ENCODE measurements around the gene SLC41A3. TPM values are rescaled to one million over a fixed set of nuclear protein-coding genes. Genes with fewer than 3 reads are reported as not detected.
"Not testable (repeated sequence)": the region's sequence is repeated elsewhere in the genome, so short reads cannot be mapped to it uniquely, and the experiment has no call there.

The SLC41A3 gene
- total RNA-seq, 1 donor from 2014 or later: 45.7 TPM

DNA sequence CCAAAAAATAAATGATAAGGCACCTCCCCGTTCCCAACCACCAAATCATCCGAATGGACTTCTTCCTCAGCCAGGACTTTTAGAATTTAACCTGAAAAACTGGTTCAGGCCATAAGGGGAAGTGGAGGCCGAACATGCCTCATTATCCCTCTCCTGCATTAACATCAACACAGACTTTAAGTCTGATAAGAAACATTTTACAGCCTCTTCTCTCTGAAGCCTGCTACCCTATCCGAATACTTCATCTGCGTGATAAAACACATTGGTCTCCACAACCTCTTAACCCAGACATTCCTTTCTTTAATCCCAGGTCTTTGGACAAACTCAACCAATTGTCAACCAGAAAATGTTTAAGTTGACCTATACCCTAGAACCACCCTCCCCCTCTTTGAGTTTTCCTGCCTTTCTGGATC lies 850 bp upstream of the SLC41A3 start:
- DNase-seq (ENCODE audit: extremely low read depth, low read depth, low spot score): no peak

DNA sequence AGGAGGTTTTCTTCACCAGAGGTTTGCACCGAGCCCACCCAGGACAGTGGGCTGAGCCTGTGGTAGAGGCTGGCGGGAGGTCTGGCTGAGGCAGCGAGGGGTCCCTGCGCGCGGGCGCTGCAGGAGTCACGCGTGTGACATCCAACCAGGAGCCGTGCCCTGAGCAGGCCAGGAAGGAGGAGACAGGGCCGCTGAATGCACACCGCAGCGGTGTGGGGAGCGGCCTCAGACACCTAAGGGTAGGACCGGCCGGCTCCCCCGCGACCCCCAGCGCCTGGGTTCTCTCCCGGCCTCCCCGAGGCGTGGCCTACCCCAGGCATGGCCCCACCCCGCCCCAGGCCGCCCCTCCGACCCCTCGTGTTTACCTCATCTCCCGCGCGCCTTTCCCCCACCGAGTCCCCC lies 412 bp downstream of the SLC41A3 start:
- no peak for DNase-seq (ENCODE audit: extremely low read depth, low read depth, low spot score)

DNA sequence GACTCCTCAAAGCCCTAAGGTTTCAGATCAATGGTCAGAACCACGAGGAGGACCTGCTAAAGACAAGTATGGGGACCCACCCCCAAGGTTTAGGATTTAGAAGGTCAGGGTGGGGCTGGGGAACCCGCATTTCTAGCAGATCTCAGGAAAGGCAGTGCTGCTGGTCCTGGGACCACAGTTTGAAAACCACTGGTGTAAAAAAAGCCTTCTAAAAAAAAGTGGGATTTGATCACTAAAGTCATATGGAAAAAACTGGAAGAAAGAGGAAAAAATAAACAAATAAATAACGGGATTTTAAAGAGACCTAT lies 832 bp downstream of the SLC41A3 start:
- DNase-seq (ENCODE audit: extremely low read depth, low read depth, low spot score): no peak

DNA sequence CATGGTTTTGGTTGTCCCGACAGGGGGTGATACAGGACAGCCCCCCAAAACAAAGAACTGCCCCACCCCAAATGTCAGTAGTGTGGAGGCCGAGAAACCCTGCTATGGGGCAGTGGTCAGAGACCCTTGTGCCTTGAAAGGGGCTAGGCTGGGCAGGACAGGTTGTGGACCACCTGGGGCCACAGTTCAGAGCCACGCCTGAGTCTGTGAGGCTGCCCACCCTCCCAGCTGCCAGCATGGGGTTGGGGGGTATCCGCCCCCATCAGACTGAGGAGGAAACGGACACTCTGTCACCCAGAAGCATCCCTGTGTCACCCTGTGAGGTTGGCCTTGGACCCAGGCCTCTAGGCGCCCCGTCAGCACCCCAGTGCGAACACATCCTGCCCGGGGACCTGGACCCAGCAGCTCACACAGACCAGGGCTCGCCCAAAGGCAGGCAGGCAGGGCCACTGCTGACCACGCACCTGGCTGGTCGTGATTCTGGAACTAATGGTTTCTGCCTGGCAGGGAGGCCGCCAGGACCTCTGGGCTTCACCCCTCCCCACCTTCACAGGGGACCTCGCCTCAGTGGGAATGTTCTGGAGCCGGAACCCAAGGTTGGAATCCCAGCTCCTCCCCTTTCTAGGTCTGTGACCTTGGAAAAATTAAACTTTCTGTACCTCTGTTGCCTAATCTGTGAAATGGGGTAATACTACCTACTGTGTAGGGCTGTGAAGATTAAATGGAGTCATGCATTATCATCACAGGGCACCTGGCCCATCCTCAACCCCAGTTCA lies 1.4 kb downstream of the SLC41A3 start:
- DNase-seq (ENCODE audit: extremely low read depth, low read depth, low spot score): no peak

DNA sequence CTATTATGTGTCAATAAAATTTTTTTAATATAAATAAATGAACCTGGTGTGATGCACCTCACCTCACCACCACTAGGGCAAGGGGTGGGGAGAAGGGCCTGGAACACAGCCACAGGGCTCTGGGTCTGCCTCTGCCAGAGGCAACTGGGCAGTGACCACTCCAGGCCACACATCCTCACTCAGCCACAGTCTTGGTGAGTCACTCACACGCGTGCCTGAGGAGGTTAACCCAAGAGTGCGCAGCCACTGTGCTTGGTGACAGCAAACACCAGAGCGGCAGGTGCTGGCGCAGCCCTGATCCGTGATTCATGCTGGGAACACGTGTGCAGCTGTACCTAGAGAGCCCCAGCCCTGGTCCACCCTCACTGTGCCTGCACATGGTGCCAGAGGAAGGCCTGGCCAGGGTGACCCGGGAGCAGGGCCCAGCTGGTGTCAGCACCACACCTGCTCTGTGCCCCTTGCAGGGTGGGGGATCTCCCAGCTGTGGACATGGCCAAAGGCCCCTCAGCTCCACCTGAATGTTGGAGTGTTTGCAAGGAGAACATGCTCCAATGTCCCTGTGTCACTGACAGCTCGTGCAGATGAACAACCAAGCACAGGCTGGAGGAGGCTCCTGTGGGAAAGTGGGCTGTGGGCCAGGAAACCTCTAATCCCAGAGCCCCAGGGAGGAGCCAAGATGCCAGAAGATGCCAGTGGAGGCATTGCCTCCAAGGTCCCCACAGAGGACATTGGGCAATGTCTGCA lies 2.1 kb downstream of the SLC41A3 start:
- DNase-seq (ENCODE audit: extremely low read depth, low read depth, low spot score): no peak

DNA sequence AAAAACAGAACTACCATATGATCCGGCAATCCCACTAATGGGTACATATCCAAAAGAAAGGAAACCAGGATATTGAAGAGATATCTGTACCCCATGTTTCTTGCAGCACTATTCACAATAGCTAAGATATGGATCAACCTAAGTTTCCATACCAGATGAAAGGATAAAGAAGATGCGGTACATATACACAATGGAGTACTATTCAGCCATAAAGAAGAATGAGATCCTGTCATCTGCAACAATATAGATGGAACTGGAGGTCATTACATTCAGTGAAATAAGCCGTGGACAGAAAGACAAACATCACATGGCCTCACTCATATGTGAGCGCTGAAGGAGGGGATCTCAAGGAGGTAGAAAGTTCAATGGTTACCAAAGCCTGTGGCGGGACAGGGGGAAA lies 3.0 kb downstream of the SLC41A3 start:
- DNase-seq (ENCODE audit: extremely low read depth, low read depth, low spot score): no peak

DNA sequence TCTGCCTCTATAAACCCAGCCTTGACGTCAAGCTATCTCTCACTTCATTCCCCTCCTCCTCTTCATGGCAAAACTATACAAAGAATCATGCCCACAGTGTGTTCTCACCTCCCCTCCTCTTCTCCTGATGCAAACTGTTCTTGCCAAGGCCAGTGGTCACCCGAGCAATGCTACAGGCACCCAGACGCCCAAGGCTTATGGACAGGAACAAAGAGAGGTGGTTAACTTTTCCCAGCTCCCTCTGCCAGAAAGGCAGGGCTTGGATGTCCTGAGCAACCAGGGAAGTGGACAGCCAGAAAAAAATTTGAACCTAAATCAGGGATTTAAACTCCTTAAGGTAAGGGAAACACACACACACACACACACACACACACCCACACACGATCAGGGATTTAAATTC lies 5.1 kb downstream of the SLC41A3 start:
- no peak for DNase-seq (ENCODE audit: extremely low read depth, low read depth, low spot score)

DNA sequence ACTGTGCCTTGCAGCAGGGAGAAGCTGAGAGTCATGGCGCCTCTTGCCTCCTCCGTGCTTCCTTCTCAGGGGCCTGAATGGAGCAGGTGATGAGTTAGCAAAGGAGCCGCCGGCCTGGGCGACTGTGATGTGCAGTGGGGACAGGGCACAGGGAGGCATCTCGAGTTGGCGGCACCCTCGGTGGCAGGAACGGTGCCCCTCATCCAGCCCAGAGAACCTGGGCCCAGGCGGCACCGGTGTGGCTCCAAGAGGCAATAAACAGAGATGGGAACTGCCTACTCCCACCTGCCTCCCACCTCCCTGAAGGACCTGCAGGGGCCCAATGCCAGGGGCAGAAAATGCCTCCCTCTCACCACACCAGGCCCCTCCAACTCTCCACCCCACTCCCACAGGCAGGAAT lies 6.2 kb downstream of the SLC41A3 start:
- no peak for DNase-seq (ENCODE audit: extremely low read depth, low read depth, low spot score)

DNA sequence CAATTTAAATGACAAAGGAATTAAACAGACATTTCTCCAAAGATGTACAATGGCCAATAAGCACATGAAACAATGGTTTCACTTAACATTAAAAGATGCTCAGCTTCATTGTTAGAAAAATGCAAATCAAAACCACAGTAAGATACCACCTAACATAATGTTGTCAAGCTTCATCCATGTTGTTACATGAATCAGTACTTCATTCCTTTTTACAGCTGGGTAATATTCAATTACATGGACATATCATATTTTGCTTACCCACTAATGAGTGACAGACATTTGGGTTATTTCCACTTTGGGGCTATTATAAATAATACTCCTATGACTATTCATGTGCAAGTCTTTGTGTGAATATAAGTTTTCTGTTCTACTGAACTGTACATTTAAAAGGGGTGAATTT lies 7.8 kb downstream of the SLC41A3 start:
- DNase-seq (ENCODE audit: extremely low read depth, low read depth, low spot score): no peak

DNA sequence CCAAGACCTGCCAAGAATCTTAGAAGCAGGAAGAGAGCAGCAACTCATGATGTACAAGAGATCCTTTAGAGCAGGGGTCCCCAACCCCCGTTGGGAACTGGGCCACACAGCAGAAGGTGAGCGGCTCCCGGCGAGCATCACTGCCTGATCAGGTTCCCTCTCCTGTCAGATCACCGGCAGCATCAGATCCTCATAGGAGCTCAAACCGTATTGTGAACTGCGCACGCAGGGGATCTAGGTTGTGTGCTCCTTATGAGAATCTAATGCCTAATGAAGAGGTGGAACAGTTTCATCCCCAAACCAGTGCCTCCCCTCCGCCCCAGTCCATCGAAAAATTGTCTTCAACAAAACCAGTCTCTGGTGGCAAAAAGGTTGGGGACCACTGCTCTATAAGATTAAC lies 13.8 kb downstream of the SLC41A3 start:
- DNase-seq (ENCODE audit: extremely low read depth, low read depth, low spot score): no peak

DNA sequence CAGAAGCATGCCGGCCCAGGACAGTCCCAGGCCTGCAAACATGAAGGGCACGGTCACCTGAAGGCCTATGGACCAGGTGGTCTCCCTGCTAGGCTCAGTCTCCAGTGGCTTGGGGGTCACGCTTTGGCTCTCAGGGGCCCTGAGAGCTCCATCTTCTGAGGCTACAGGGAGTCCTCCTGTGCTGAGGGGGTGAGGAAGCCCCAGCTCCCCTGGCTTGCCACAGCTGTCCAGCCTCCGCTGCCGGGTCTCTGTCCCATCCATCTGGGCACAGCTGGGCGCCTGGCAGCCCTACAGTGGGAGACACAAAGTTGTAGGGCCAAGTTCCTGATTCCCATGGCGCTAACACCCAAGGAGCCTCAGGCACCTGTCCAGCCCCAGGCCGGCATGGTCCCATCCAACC lies 16.0 kb downstream of the SLC41A3 start:
- no peak for DNase-seq (ENCODE audit: extremely low read depth, low read depth, low spot score)

DNA sequence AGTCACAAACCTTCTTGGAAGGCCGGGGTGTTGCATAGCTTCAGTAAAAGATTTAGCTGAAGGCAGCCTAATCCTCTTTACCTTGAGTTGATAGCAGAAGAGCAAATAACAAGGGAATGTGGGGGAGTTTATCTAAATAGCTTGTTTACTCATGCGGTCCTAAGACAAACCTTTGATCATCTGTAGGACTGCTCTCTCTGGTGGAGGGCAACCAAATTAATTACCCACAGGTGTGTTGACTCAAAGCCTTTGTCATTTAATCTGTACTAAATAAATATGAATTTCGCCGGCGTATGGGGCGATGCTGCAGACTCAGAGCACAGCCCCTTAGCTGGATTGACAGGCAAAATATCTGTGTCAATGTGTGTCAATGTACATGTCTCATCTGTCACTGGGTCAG lies 17.2 kb downstream of the SLC41A3 start:
- not testable (repeated sequence) for DNase-seq (ENCODE audit: extremely low read depth, low read depth, low spot score)

DNA sequence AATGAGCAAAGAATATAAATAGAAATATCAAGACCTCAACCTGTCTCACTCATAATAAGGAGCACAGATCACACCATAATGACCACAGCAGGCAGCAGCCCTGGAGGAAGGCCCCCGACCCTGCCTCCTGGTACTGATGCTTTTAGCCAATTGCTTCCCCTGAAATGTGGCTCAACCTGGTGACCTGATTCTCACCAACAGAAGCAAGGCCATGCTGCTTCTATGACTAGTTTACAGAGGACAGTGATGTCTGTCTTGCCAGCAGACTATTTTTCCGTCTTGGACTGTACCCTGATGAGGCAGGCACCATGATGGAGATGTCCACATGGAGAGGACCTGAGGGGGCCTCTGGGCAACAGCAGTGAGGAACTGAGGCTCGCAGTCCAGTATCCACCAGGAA lies 18.0 kb downstream of the SLC41A3 start:
- no peak for DNase-seq (ENCODE audit: extremely low read depth, low read depth, low spot score)

DNA sequence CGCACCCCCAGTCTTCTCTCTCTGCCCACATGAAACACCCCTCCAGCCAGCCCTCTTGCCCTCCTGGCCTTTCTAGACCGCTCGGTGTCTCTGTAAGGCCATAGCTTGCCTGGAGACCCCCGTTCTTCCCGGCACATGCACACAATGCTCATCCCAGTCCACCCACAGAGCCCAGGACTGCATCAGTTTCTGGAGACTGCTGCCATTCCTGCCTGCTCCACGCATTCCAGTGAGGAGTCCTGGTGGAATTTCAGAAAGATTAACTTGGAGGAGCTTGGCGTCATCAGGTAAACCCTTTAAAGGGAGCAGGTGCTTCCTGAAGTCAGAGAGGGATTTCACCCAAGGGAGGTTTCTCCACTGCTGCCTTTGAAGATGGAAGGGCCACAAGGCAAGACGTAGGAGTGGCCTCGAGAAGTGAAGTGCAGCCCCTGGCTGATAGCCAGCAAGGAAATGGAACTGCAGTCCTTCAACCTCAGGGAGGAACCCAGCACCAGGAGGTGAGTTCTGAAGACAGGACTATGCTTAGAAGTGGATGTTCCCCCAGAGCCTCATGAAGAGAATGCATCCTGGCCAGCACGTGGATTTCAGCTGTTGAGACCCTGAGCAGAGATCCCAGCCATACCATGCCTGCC lies 19.2 kb downstream of the SLC41A3 start:
- no peak for DNase-seq (ENCODE audit: extremely low read depth, low read depth, low spot score)

DNA sequence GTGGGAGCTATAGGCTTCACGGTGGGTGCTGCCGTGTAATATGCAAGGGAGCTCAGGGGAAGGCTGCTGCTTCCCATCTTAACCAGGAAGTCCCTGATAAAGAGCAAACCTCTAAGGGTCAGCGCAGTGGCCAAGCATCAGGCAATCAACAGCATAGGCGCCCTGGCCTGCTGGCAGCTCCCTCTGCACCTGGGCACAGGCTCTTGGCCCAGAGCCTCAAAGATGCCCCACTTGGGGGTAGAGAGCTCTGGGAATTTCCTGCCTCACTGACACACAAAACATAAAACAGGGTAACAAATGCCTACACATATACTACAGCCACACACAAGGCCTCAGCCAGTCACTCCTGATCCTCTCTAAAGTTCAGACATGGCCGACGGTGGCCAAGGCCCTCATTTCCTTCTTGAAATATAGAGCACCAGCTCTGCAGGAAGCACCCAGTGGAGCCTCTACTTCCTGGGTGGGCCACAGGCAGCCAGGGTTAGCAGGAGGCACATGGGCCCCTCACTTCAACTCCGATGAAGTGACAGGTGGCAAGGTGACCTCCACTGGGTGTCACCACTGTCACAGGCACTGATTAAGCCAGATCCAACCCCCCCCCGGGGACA lies 20.5 kb downstream of the SLC41A3 start:
- DNase-seq (ENCODE audit: extremely low read depth, low read depth, low spot score): no peak

DNA sequence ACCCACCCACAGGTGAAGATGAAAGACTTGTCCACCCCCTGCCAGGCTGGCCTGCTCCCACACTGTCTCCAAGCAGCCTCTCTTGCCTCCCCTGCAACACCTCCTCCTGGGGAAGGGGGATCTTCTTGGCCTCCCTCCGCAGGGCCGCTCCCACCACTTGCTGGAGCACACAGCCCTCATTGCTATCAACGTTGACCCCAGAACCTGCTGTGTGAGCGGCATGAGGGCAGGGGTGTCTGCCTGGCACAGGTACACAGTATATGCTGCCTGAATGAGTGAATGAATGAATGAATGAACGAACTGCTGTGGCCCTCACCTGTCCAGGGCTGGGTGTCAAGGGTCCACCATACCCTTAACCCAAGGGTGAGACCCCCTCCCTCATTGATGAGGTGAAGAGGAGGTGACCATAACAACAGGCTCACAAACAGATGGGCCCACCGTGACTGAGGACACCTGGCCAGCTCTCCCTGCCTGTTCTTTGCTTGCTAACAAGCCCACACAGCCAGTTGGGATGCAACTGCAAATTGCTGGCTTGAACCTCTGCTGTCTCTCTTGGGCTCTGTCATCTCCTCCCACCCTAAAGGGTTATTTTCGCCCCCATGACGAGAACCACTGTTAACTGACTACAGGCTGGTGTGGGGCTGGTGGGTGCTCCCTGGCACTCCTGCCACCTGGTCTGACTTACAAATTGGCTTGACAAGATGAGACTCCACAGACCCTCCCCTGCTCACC lies 22.5 kb downstream of the SLC41A3 start:
- no peak for DNase-seq (ENCODE audit: extremely low read depth, low read depth, low spot score)

DNA sequence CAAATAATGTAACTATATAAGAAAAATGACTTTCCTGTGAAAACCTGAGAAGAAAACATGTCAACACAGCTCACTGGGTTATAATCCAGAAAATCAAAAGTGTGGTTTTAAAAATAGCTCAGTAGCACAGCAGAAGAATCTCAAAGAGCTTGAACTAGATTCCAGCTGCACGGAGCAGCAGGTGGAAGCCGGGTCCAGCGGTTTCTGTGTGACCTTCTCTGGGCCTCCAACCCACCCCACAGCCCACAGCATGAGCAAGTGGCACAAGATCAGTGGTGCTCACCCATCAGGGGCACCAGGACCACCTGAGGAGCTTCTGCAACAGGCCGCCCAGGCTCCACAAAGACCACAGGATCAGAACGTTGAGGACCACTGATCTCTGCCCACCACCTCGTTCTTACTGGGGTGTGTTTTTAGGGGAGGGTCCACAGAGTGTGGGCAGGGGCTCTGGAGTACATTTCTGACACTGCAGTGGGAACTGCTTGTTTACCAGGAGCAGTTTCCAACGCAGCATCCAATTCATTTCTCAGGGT lies 23.2 kb downstream of the SLC41A3 start:
- no peak for DNase-seq (ENCODE audit: extremely low read depth, low read depth, low spot score)

DNA sequence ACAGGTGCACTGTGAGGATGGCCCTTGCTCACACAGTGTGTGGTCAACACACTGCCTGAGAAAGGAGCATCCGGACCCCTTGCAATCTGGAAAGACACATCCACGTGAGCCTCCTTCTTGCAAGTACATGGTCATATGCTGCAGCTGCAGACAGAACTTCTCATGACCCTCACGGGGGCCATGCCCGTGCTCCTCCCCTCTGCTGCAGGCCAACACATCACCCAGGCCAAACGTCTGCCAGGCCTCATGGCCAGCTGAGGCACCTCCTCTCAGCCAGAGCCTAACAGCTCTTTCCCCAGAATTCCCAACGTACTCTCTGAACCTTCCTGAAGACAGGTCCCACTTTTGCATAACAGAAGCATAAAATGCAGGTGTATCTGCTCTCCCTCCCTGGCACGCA lies 25.3 kb downstream of the SLC41A3 start:
- no peak for DNase-seq (ENCODE audit: extremely low read depth, low read depth, low spot score)

DNA sequence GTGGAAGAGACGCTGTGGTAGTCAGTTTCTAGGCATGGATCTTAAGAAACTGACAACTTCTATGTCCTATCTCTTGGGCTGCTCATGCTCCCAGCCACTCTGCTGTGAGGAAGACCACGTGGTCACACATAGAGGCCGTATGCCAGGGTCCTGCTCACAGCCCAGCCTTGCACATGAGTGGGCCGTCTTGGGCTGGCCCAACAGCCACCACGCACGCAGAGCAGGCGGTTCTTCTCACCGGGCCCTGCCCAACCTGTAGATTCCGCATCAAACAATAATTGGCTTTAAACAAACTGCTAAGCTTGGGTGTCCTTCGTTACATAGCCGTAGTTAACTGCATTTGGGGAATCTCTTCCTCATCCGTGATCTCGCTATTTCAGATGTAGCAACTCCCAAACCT lies 26.0 kb downstream of the SLC41A3 start:
- DNase-seq (ENCODE audit: extremely low read depth, low read depth, low spot score): no peak

DNA sequence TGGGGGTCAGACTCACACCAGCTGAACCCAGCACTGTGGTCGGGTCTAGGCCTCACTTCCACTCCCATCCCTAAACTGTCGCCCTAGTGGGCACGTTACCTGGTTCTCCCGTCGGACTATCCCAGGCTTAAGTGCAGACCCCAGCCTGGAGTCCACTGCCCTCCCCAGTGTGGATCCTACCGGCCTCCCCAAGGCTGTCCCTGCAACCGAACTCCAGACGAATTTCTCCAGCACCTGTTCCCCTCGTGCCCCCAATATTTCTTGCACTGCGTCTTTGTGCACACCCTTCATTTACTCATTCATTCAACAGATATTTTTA lies 26.5 kb downstream of the SLC41A3 start:
- no peak for DNase-seq (ENCODE audit: extremely low read depth, low read depth, low spot score)

Measured in glomerular endothelial cell (primary cell).